ENCODE data around the gene CGB5. TPM values are rescaled to one million over a fixed set of nuclear protein-coding genes. Genes with fewer than 3 reads are reported as not detected.

CGB5 gene
- total RNA-seq, 1 donor from 2014 or later = 6.5 TPM

- no peaks in the 10 kb centered on the region for H3K9me3 Mint-ChIP-seq (ENCODE audit: unreplicated experiment)
- no peak for FAIRE-seq
- no peaks in the 10 kb centered on the region for H3K9me3 ChIP-seq (ENCODE audit: insufficient read depth, low read depth, low read length)
- H3K36me3 Mint-ChIP-seq (ENCODE audit: low read depth, unreplicated experiment) = peaks cover 14% of the 10 kb centered on the region
- H3K36me3 ChIP-seq (ENCODE audit: insufficient read depth, low read length) = peaks cover 20% of the 10 kb centered on the region
- peaks cover under 1% of the 10 kb centered on the region for H3K4me1 Mint-ChIP-seq (ENCODE audit: low read depth, unreplicated experiment)
- peaks cover 4% of the 10 kb centered on the region for H4K20me1 ChIP-seq (ENCODE audit: insufficient read depth, low read length)
- H3K9ac ChIP-seq (ENCODE audit: low read length) = no peak overlapping the region
- H3K79me2 ChIP-seq (ENCODE audit: insufficient read depth, low read length) = peaks cover 4% of the 10 kb centered on the region
- H3K27ac ChIP-seq (ENCODE audit: low read depth, low read length) = no peak overlapping the region
- DNase-seq (ENCODE audit: low read depth) = no peak
- no peaks in the 10 kb centered on the region for H3K27me3 ChIP-seq (ENCODE audit: insufficient read depth, low read length)
- H3K27me3 Mint-ChIP-seq (ENCODE audit: low read depth, unreplicated experiment) = no peaks in the 10 kb centered on the region
- no peak overlapping the region for H3K4me3 ChIP-seq (ENCODE audit: insufficient read depth, low read depth, low read length)
- no peaks in the 10 kb centered on the region for H3K4me1 ChIP-seq (ENCODE audit: insufficient read depth, low read length)
- no peak overlapping the region for H3K27ac Mint-ChIP-seq (ENCODE audit: unreplicated experiment)
- H2AFZ ChIP-seq (ENCODE audit: low read depth, low read length) = no peak overlapping the region
- no peak overlapping the region for H3K4me3 Mint-ChIP-seq (ENCODE audit: unreplicated experiment)
- no peak for TF ChIP-seq CTCF (IDR thresholded peaks at IDR 0.05; ENCODE audit: insufficient read depth, low read depth, low read length)
- no peak for TF ChIP-seq EZH2 (IDR thresholded peaks at IDR 0.05; ENCODE audit: insufficient read depth, low read length)
- no peak overlapping the region for H3K4me2 ChIP-seq (ENCODE audit: low read length)
These were observed 38.6 kb upstream of the CGB5 start for GRCh38 chr19:49004964-49005614.

- no peaks in the 10 kb centered on the region for H3K9me3 ChIP-seq (ENCODE audit: insufficient read depth, low read depth, low read length)
- FAIRE-seq = no peak
- Mint-ChIP-seq H3K36me3 (ENCODE audit: low read depth, unreplicated experiment) (peaks cover 21% of the 10 kb centered on the region), H3K4me1 (ENCODE audit: low read depth, unreplicated experiment) (no peaks in the 10 kb centered on the region), H3K4me3 (ENCODE audit: unreplicated experiment) (no peak overlapping the region), H3K27me3 (ENCODE audit: low read depth, unreplicated experiment) (no peaks in the 10 kb centered on the region), H3K27ac (ENCODE audit: unreplicated experiment) (no peak overlapping the region), H3K9me3 (ENCODE audit: unreplicated experiment) (no peaks in the 10 kb centered on the region)
- H4K20me1 ChIP-seq (ENCODE audit: insufficient read depth, low read length) = peaks cover 3% of the 10 kb centered on the region
- H2AFZ ChIP-seq (ENCODE audit: low read depth, low read length) = no peak overlapping the region
- no peaks in the 10 kb centered on the region for H3K27me3 ChIP-seq (ENCODE audit: insufficient read depth, low read length)
- peaks cover 18% of the 10 kb centered on the region for H3K36me3 ChIP-seq (ENCODE audit: insufficient read depth, low read length)
- no peak overlapping the region for H3K4me2 ChIP-seq (ENCODE audit: low read length)
- H3K4me3 ChIP-seq (ENCODE audit: insufficient read depth, low read depth, low read length) = no peak overlapping the region
- DNase-seq (ENCODE audit: low read depth) = no peak
- H3K27ac ChIP-seq (ENCODE audit: low read depth, low read length) = no peak overlapping the region
- TF ChIP-seq EZH2 (IDR thresholded peaks at IDR 0.05; ENCODE audit: insufficient read depth, low read length) = no peak
- TF ChIP-seq CTCF (IDR thresholded peaks at IDR 0.05; ENCODE audit: insufficient read depth, low read depth, low read length) = no peak
- H3K4me1 ChIP-seq (ENCODE audit: insufficient read depth, low read length) = no peaks in the 10 kb centered on the region
- no peak overlapping the region for H3K9ac ChIP-seq (ENCODE audit: low read length)
- no peaks in the 10 kb centered on the region for H3K79me2 ChIP-seq (ENCODE audit: insufficient read depth, low read length)
These were observed 36.7 kb upstream of the CGB5 start for GRCh38 chr19:49006905-49007304.

GRCh38 chr19:49009828-49010227 lies 33.8 kb upstream of the CGB5 start:
- FAIRE-seq (no peak), DNase-seq (ENCODE audit: low read depth) (no peak)
- no peaks in the 10 kb centered on the region for H3K9me3 ChIP-seq (ENCODE audit: insufficient read depth, low read depth, low read length)
- Mint-ChIP-seq H3K4me3 (ENCODE audit: unreplicated experiment) (no peak overlapping the region), H3K27ac (ENCODE audit: unreplicated experiment) (no peak overlapping the region), H3K27me3 (ENCODE audit: low read depth, unreplicated experiment) (no peaks in the 10 kb centered on the region), H3K9me3 (ENCODE audit: unreplicated experiment) (no peaks in the 10 kb centered on the region), H3K36me3 (ENCODE audit: low read depth, unreplicated experiment) (peaks cover 13% of the 10 kb centered on the region), H3K4me1 (ENCODE audit: low read depth, unreplicated experiment) (no peaks in the 10 kb centered on the region)
- no peaks in the 10 kb centered on the region for H3K4me1 ChIP-seq (ENCODE audit: insufficient read depth, low read length)
- no peak overlapping the region for H2AFZ ChIP-seq (ENCODE audit: low read depth, low read length)
- H3K4me2 ChIP-seq (ENCODE audit: low read length) = no peak overlapping the region
- no peaks in the 10 kb centered on the region for H3K27me3 ChIP-seq (ENCODE audit: insufficient read depth, low read length)
- no peak for TF ChIP-seq CTCF (IDR thresholded peaks at IDR 0.05; ENCODE audit: insufficient read depth, low read depth, low read length)
- no peak for TF ChIP-seq EZH2 (IDR thresholded peaks at IDR 0.05; ENCODE audit: insufficient read depth, low read length)
- no peak overlapping the region for H3K4me3 ChIP-seq (ENCODE audit: insufficient read depth, low read depth, low read length)
- H3K27ac ChIP-seq (ENCODE audit: low read depth, low read length) = no peak overlapping the region
- H3K36me3 ChIP-seq (ENCODE audit: insufficient read depth, low read length) = peaks cover 11% of the 10 kb centered on the region
- H3K79me2 ChIP-seq (ENCODE audit: insufficient read depth, low read length) = no peaks in the 10 kb centered on the region
- H4K20me1 ChIP-seq (ENCODE audit: insufficient read depth, low read length) = peaks cover 7% of the 10 kb centered on the region
- H3K9ac ChIP-seq (ENCODE audit: low read length) = no peak overlapping the region

All from astrocyte (in vitro differentiated cells and primary cell).